Right lobe of liver (tissue), 6 donors: ENCODE measurements around the gene KLB. TPM values are rescaled to one million over a fixed set of nuclear protein-coding genes. Genes with fewer than 3 reads are reported as not detected.
"Not testable (repeated sequence)": the region's sequence is repeated elsewhere in the genome, so short reads cannot be mapped to it uniquely, and the experiment has no call there.

Experiments
- ATAC-seq, 4 donors: fragments of 200-7000 bp; cut with Tn5 transposase; one replicate each; pipeline ENCODE4 v1.9.1; 2020; ENCODE audit warnings: mild to moderate bottlenecking in 4 of 4, moderate library complexity in 4 of 4
- DNase-seq, 3 donors: peaks; one replicate each; pipeline ENCODE4 v3.0.0-alpha.2; 2020
- H3K27ac ChIP-seq, 3 donors: fragments of 200-600 bp; one replicate each; pipeline ENCODE4 v1.8.0; 2022
- H3K27me3 ChIP-seq, 2 donors: fragments of 200-600 bp; one replicate each; pipeline ENCODE4 v1.8.0; 2022
- H3K36me3 ChIP-seq, 4 donors: fragments of 200-600 bp; sonication (generic) in 1 of 4; one replicate each; pipeline versions ENCODE4 v1.5.1 to v1.8.0; 2017 to 2022; ENCODE audit warnings: control low read depth in 1 of 4
- H3K4me1 ChIP-seq, 4 donors: fragments of 200-600 bp; sonication (generic) in 1 of 4; one replicate each; pipeline versions ENCODE4 v1.5.1 to v1.8.0; 2017 to 2022; ENCODE audit warnings: control low read depth in 1 of 4
- H3K4me3 ChIP-seq, 3 donors: fragments of 200-600 bp; one replicate each; pipeline ENCODE4 v1.8.0; 2022
- H3K9me3 ChIP-seq, 4 donors: fragments of 200-600 bp; sonication (generic) in 1 of 4; one replicate each; pipeline versions ENCODE4 v1.5.1 to v1.8.0; 2017 to 2022; ENCODE audit warnings: control low read depth in 1 of 4
- CTCF ChIP-seq, 4 donors: fragments of 200-600 bp in 3 of 4; fragments of 450-650 bp in 1 of 4; IDR thresholded peaks; one replicate each; pipeline versions ENCODE4 v1.5.1 to v1.8.0; 2016 to 2022; ENCODE audit warnings: antibody characterized with exemption in 4 of 4, mild to moderate bottlenecking in 2 of 4
- POLR2A ChIP-seq: fragments of 450-650 bp; IDR thresholded peaks from one replicate; pipeline ENCODE4 v1.6.1; 2017; ENCODE audit warnings: antibody characterized with exemption, mild to moderate bottlenecking
- WGBS: methylation state at CpG from one replicate; pipeline ENCODE4 v1.1.6; 2018; ENCODE audit warnings: low coverage, low lambda C conversion rate; ENCODE audit not compliant: insufficient coverage; ENCODE audit errors: missing lambda C conversion rate; 5-methylcytosine and 5-hydroxymethylcytosine counted together
- intact Hi-C, 2 donors: fragments of 100-400 bp; cut with DNase I; formaldehyde crosslinking; loops; one replicate each; pipeline versions ENCODE4 v1.11.2 to v1.14.1; 2022
- total RNA-seq, 6 experiments: library from RNA; depleted of rRNA in 2 of 6; stranded (reverse); fragments of >200 nt in 2 of 6; fragmentation: NEBNext Ultra II Directional in 3 of 6; extraction: Animal tissue kit (Norgen Biotek cat#: 25700) in 3 of 6; gene quantifications; one replicate each; pipeline versions ENCODE4 v1.1.0 to v1.2.4, GENCODE V29; 2016 to 2023
- donor health status: DM: no; HTN: yes; CAD: no.
- donor health status: DM: no; HTN: no; CAD: no.
- donor health status: DM: no; HTN: no; CAD: no.
- donor health status: DM: no; HTN: yes; CAD: no.
- donor health status: DM: no; HTN: yes; CAD: no.

Gene KLB
- total RNA-seq, 6 experiments from 2014 or later: 12.3 to 54.5 (median 17.5) TPM

DNA sequence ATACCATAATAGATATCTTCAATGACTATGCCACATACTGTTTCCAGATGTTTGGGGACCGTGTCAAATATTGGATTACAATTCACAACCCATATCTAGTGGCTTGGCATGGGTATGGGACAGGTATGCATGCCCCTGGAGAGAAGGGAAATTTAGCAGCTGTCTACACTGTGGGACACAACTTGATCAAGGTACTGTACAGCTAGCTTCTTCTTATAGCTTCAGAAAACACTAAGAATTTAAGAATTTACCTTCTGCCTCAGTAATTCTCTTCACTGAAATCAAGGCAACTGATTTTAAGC lies 805 bp downstream of the KLB start:
- H3K4me3 ChIP-seq: peak overlapping the region; percentile 29 to 62 (median 50)
- TF ChIP-seq POLR2A: no peak
- no peak for TF ChIP-seq CTCF (IDR thresholded peaks at IDR 0.05)

DNA sequence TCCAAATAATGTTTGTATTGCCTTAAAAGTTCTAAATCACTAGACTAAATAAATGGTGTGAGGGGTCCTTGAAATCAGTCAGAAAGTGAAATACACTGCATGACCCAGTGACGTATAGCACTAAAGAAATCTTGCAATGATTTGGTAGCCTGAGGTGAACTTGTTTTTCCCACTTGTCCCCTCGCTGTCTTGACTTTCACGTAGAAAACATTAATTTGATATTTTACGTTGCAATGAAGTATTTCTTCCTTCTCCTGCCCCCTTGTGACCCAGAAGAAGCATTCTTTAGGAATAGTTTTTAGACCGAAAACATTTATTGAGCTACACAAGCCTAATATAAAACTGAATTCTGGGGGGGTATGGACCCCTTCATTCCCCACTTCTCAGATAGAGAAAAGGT lies 3.7 kb downstream of the KLB start:
- Histone ChIP-seq H3K36me3 (no peaks in the 10 kb centered on the region), H3K27me3 (no peaks in the 10 kb centered on the region), H3K9me3 (no peaks in the 10 kb centered on the region), H3K4me3 (peak overlapping the region; percentile 29 to 62 (median 50)), H3K4me1 (peaks cover 0 to 17% (median 5%) of the 10 kb centered on the region in 4 donors), H3K27ac (peak overlapping the region; percentile 71 to 94 (median 90))
- 5% methylated on average over 5 of the region's 5 CpGs for WGBS
- DNase-seq: no peak
- intact Hi-C loops: no loop called here
- ATAC-seq: peak in 3 of 4 donors; percentile 6 to 17 (median 7)
- TF ChIP-seq CTCF (IDR thresholded peaks at IDR 0.05) (peak in 3 of 4 donors; percentile 10 to 21 (median 16)), POLR2A (no peak)

More for the DNA sequence above, 805 bp downstream of the KLB start:
- Histone ChIP-seq H3K9me3 (no peaks in the 10 kb centered on the region), H3K27me3 (no peaks in the 10 kb centered on the region), H3K36me3 (no peaks in the 10 kb centered on the region), H3K4me1 (no peaks in the 10 kb centered on the region), H3K27ac (peak overlapping the region; percentile 52 to 94 (median 90))
- 17% methylated on average over 1 of the region's 1 CpG for WGBS
- ATAC-seq: peak; percentile 16 to 50 (median 36)
- DNase-seq: no peak
- intact Hi-C loops: no loop called here

- Histone ChIP-seq H3K4me3 (peak overlapping the region in 2 of 3 donors; percentile 50 to 62), H3K4me1 (peaks cover 0 to 24% (median 6%) of the 10 kb centered on the region in 4 donors), H3K27ac (peak overlapping the region; percentile 71 to 94 (median 90))
- DNase-seq, intact Hi-C loops, H3K27me3 ChIP-seq, H3K36me3 ChIP-seq, H3K9me3 ChIP-seq, ATAC-seq: not testable (repeated sequence)
- 44% methylated on average over 8 of the region's 8 CpGs for WGBS
Observed at GRCh38 chr4:39411561-39411960, 4.8 kb downstream of the KLB start.

GRCh38 chr4:39415678-39416283 lies 9.1 kb downstream of the KLB start:
- Histone ChIP-seq H3K4me1 (peaks cover 0 to 39% (median 6%) of the 10 kb centered on the region in 4 donors), H3K4me3 (no peak overlapping the region), H3K27ac (peak overlapping the region; percentile 13 to 94 (median 90)), H3K9me3 (no peaks in the 10 kb centered on the region), H3K27me3 (no peaks in the 10 kb centered on the region), H3K36me3 (no peaks in the 10 kb centered on the region)
- TF ChIP-seq CTCF (IDR thresholded peaks at IDR 0.05): no peak
- no peak for TF ChIP-seq POLR2A
- intact Hi-C loops: no loop called here
- DNase-seq (no peak), ATAC-seq (peak in 3 of 4 donors; percentile 6 to 52 (median 7))
- 11% methylated on average over 2 of the region's 2 CpGs for WGBS

DNA sequence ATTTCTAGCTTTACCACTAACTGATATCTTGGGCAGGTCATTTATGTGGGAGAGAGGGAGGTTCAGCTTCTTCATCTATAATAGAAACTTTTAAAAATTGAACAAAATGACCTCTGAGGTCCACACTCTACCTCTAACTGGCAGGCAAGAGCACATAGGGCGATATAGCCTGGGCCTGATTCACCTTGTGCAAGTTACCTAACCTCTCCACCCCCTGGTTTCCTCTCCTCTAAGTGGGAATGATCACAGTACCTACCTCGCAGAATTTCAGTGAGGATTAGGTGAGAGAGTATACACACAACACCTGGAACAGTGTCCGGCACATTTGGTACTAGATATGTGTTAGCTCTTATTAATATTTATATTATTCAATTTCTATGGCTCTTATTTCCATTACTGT lies 15.5 kb downstream of the KLB start:
- DNase-seq (no peak), ATAC-seq (peak; percentile 32 to 74 (median 56))
- peaks cover 0 to 42% (median 10%) of the 10 kb centered on the region in 4 donors for H3K4me1 ChIP-seq
- H3K27ac ChIP-seq: peak overlapping the region in 1 of 3 donors; percentile 7
- 66% methylated on average over 3 of the region's 3 CpGs for WGBS
- TF ChIP-seq CTCF (IDR thresholded peaks at IDR 0.05) (no peak), POLR2A (no peak)
- no peaks in the 10 kb centered on the region for H3K36me3 ChIP-seq
- H3K4me3 ChIP-seq: no peak overlapping the region
- H3K27me3 ChIP-seq: no peaks in the 10 kb centered on the region
- no peaks in the 10 kb centered on the region for H3K9me3 ChIP-seq
- intact Hi-C loops: no loop called here

- peak in 3 of 4 donors; percentile 26 to 57 (median 44) for ATAC-seq
- H3K27ac ChIP-seq: peak overlapping the region in 2 of 3 donors; percentile 3 to 65
- intact Hi-C loops: not testable (repeated sequence)
Observed at GRCh38 chr4:39425297-39425696, 18.6 kb downstream of the KLB start.

More at GRCh38 chr4:39425297-39425696, 18.6 kb downstream of the KLB start:
- not testable (repeated sequence) for H3K9me3 ChIP-seq, DNase-seq, H3K27me3 ChIP-seq, H3K4me3 ChIP-seq, H3K36me3 ChIP-seq
- 43% methylated on average over 1 of the region's 1 CpG for WGBS
- peaks cover 0 to 51% (median 20%) of the 10 kb centered on the region in 4 donors for H3K4me1 ChIP-seq
